Loucy (cell line): ENCODE data around the gene GABPA.

Source experiments
- H2AFZ ChIP-seq: fragments of 200-600 bp; sonication (generic); 2 replicates; pipeline ENCODE4 v1.6.0; 2016; ENCODE audit warnings: antibody characterized with exemption, mild to moderate bottlenecking, low read length, moderate library complexity
- H3F3A ChIP-seq: fragments of 200-600 bp; 2 replicates; pipeline ENCODE4 v1.6.0; 2016; ENCODE audit warnings: antibody characterized with exemption, low read depth, mild to moderate bottlenecking
- H3K27me3 ChIP-seq: fragments of 200-600 bp; sonication (generic); 2 replicates; pipeline ENCODE4 v1.6.1; 2014; ENCODE audit warnings: low read length, mild to moderate bottlenecking; ENCODE audit not compliant: insufficient read depth, poor library complexity, severe bottlenecking
- H3K36me3 ChIP-seq: fragments of 200-600 bp; sonication (generic); 2 replicates; pipeline ENCODE4 v1.6.1; 2016; ENCODE audit warnings: low read length; ENCODE audit not compliant: insufficient read depth
- H3K4me1 ChIP-seq: fragments of 200-600 bp; sonication (generic); 2 replicates; pipeline ENCODE4 v1.5.1; 2014; ENCODE audit warnings: low read length, mild to moderate bottlenecking; ENCODE audit not compliant: insufficient read depth, poor library complexity, severe bottlenecking
- H3K4me2 ChIP-seq: fragments of 200-600 bp; sonication (generic); 2 replicates; pipeline ENCODE4 v1.6.0; 2014; ENCODE audit warnings: antibody characterized with exemption, low read length, low read depth, mild to moderate bottlenecking; ENCODE audit not compliant: poor library complexity, severe bottlenecking
- H3K4me3 ChIP-seq: fragments of 200-600 bp; sonication (generic); 2 replicates; pipeline ENCODE4 v1.5.1; 2014; ENCODE audit warnings: low read length, mild to moderate bottlenecking, mixed read lengths; ENCODE audit not compliant: poor library complexity, severe bottlenecking
- H3K79me2 ChIP-seq: fragments of 200-600 bp; sonication (generic); 2 replicates; pipeline ENCODE4 v1.6.1; 2014; ENCODE audit warnings: low read length; ENCODE audit not compliant: insufficient read depth
- H3K9ac ChIP-seq: fragments of 200-600 bp; sonication (generic); 2 replicates; pipeline ENCODE4 v1.6.0; 2014; ENCODE audit warnings: mild to moderate bottlenecking, low read depth, low read length, moderate library complexity; ENCODE audit not compliant: poor library complexity, severe bottlenecking
- H3K9me2 ChIP-seq: fragments of 200-600 bp; sonication (generic); replicated peaks from 2 replicates; pipeline ENCODE4 v1.6.1; 2016; ENCODE audit warnings: low read depth, low read length, mixed read lengths
- H3K9me3 ChIP-seq: fragments of 200-600 bp; sonication (generic); 2 replicates; pipeline ENCODE4 v1.6.1; 2014; ENCODE audit warnings: mild to moderate bottlenecking, antibody characterized with exemption, low read length, low read depth; ENCODE audit not compliant: insufficient read depth
- H4K20me1 ChIP-seq: fragments of 200-600 bp; sonication (generic); 2 replicates; pipeline ENCODE4 v1.6.0; 2014; ENCODE audit warnings: antibody characterized with exemption, low read length, mild to moderate bottlenecking; ENCODE audit not compliant: insufficient read depth, poor library complexity, severe bottlenecking
- EZH2phosphoT487 ChIP-seq: fragments of 200-600 bp; IDR thresholded peaks from 2 replicates; pipeline ENCODE4 v1.6.1; 2018; ENCODE audit warnings: antibody characterized with exemption, mild to moderate bottlenecking, moderate library complexity, borderline replicate concordance
- TF ChIP-seq, protein P1 (sequence below): fragments of 200-600 bp; sonication (generic); conservative IDR thresholded peaks from 2 replicates; pipeline ENCODE4 v1.5.1; 2014; ENCODE audit warnings: mild to moderate bottlenecking, antibody characterized with exemption, low read length

The GABPA gene

DNA sequence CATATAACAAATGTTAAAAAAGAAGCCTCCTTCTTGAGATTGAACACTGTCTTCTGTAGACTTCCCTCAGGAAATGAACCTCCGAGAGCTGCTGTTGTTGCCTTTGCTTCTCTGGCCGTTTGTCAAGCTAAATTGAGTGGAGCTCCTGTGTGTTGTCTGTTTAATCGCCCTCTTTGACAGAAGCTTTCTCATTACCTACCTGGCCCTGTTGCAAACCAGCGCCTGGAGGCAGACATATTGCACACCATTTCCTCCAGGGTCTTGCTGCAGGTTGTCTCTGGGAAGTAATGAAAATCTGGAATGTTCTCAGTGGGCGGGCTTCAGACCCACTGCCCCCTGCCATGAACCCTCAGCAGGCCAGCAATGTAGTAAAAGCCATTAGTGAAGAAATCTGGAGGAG lies 83.3 kb downstream of the GABPA start:
- no peaks in the 10 kb centered on the region for H3K9me2 ChIP-seq
- no peak overlapping the region for H2AFZ ChIP-seq
- no peaks in the 10 kb centered on the region for H3K27me3 ChIP-seq
- no peak overlapping the region for H3K9ac ChIP-seq
- H3K4me3 ChIP-seq = no peak overlapping the region
- no peaks in the 10 kb centered on the region for H3K36me3 ChIP-seq
- no peaks in the 10 kb centered on the region for H3K79me2 ChIP-seq
- no peak for TF ChIP-seq EZH2phosphoT487
- TF ChIP-seq, protein P1, sequence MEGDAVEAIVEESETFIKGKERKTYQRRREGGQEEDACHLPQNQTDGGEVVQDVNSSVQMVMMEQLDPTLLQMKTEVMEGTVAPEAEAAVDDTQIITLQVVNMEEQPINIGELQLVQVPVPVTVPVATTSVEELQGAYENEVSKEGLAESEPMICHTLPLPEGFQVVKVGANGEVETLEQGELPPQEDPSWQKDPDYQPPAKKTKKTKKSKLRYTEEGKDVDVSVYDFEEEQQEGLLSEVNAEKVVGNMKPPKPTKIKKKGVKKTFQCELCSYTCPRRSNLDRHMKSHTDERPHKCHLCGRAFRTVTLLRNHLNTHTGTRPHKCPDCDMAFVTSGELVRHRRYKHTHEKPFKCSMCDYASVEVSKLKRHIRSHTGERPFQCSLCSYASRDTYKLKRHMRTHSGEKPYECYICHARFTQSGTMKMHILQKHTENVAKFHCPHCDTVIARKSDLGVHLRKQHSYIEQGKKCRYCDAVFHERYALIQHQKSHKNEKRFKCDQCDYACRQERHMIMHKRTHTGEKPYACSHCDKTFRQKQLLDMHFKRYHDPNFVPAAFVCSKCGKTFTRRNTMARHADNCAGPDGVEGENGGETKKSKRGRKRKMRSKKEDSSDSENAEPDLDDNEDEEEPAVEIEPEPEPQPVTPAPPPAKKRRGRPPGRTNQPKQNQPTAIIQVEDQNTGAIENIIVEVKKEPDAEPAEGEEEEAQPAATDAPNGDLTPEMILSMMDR = no peak
- H3K4me1 ChIP-seq = no peaks in the 10 kb centered on the region
- H4K20me1 ChIP-seq = no peaks in the 10 kb centered on the region
- H3K4me2 ChIP-seq = no peak overlapping the region
- no peaks in the 10 kb centered on the region for H3F3A ChIP-seq
- no peaks in the 10 kb centered on the region for H3K9me3 ChIP-seq

DNA sequence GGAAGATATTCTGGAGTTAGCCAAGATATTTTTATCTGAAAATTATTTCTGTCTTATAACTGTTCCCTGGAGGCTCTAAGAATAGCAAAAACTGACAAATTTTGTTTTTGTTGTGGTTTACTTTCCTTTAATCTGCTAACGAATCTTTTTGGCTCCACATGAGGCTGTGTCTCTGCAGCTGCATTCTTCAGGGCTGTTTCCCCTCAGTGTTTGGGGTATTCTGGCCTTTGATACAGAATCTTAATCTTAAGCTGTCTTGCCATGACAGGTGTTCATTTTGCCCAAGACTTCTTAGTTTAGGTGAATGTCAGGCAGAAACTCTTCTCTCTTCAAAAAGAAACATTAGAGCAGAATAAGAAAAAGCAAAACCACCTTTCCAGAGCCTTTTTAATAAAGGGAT lies 83.8 kb downstream of the GABPA start:
- Histone ChIP-seq H3K9me2 (no peaks in the 10 kb centered on the region), H3K9ac (no peak overlapping the region), H4K20me1 (no peaks in the 10 kb centered on the region), H3K4me3 (no peak overlapping the region), H2AFZ (no peak overlapping the region), H3K27me3 (no peaks in the 10 kb centered on the region), H3K36me3 (no peaks in the 10 kb centered on the region), H3K4me1 (no peaks in the 10 kb centered on the region), H3F3A (no peaks in the 10 kb centered on the region), H3K79me2 (no peaks in the 10 kb centered on the region), H3K9me3 (no peaks in the 10 kb centered on the region), H3K4me2 (no peak overlapping the region)
- no peak for TF ChIP-seq EZH2phosphoT487
- TF ChIP-seq, protein P1 = no peak
